WTC11 (cell line): Measurements from ENCODE around the gene SMC5. TPM values are rescaled to one million over a fixed set of nuclear protein-coding genes. Genes with fewer than 3 reads are reported as not detected.

Experiments
- ATAC-seq: fragments of 200-7000 bp; cut with Tn5 transposase; 2 replicates; pipeline ENCODE4 v1.10.0; 2021; ENCODE audit warnings: mild to moderate bottlenecking, moderate library complexity
- CTCF ChIA-PET: fragments of 300-600 bp; sonication (Branson Sonifier 250); formaldehyde crosslinking; loops from one replicate; lab custom pipeline; 2021; ENCODE audit warnings: antibody characterized with exemption; lab: Charles Lee
- POLR2A ChIA-PET: fragments of 350-600 bp; sonication (Branson Sonifier 250); formaldehyde crosslinking; loops from one replicate; lab custom pipeline; 2021; ENCODE audit warnings: antibody characterized with exemption; lab: Charles Lee
- DNase-seq: peaks from one replicate; pipeline ENCODE4 v3.0.0; 2021; ENCODE audit warnings: low spot score
- H3K27ac Mint-ChIP-seq: 2 replicates; pipeline ENCODE4 v1.8.0; 2021; ENCODE audit warnings: mixed read lengths
- H3K27me3 Mint-ChIP-seq: 2 replicates; pipeline ENCODE4 v1.8.0; 2021; ENCODE audit warnings: low read depth, mild to moderate bottlenecking, moderate library complexity, mixed read lengths
- H3K36me3 Mint-ChIP-seq: 2 replicates; pipeline ENCODE4 v1.8.0; 2021; ENCODE audit warnings: mixed read lengths
- H3K4me1 Mint-ChIP-seq: 2 replicates; pipeline ENCODE4 v1.8.0; 2022; ENCODE audit warnings: mixed read lengths
- H3K4me3 Mint-ChIP-seq: 2 replicates; pipeline ENCODE4 v1.8.0; 2021; ENCODE audit warnings: mild to moderate bottlenecking, moderate library complexity, mixed read lengths
- H3K9me3 Mint-ChIP-seq: 2 replicates; pipeline ENCODE4 v1.8.0; 2021; ENCODE audit warnings: mixed read lengths
- E2F4 ChIP-seq: sonication (generic); formaldehyde crosslinking; IDR thresholded peaks from 2 replicates; pipeline ENCODE4 v1.8.1; 2022; ENCODE audit warnings: low read depth, mild to moderate bottlenecking, moderate library complexity, missing genetic modification reagents, borderline replicate concordance
- ELF4 ChIP-seq: sonication (generic); formaldehyde crosslinking; IDR thresholded peaks from 2 replicates; pipeline ENCODE4 v1.8.1; 2022; ENCODE audit warnings: low read depth, mild to moderate bottlenecking, moderate library complexity, missing genetic modification reagents
- ETV6 ChIP-seq: sonication (generic); formaldehyde crosslinking; IDR thresholded peaks from 2 replicates; pipeline ENCODE4 v1.8.1; 2022; ENCODE audit warnings: mild to moderate bottlenecking, missing genetic modification reagents
- FOXP1 ChIP-seq: sonication (generic); formaldehyde crosslinking; IDR thresholded peaks from 2 replicates; pipeline ENCODE4 v1.8.0; 2022; ENCODE audit warnings: missing genetic modification reagents, mild to moderate bottlenecking, moderate library complexity, borderline replicate concordance
- GTF2I ChIP-seq: fragments of 250-450 bp; sonication (Bioruptor Pico); conservative IDR thresholded peaks from 2 replicates; pipeline ENCODE4 v1.4.0; 2021; ENCODE audit warnings: mild to moderate bottlenecking
- HMGA2 ChIP-seq: fragments of 250-450 bp; sonication (Bioruptor Pico); IDR thresholded peaks from 2 replicates; pipeline ENCODE4 v1.4.0; 2021; ENCODE audit warnings: mild to moderate bottlenecking, moderate library complexity
- JUN ChIP-seq: sonication (generic); formaldehyde crosslinking; IDR thresholded peaks from 2 replicates; pipeline ENCODE4 v1.8.0; 2023; ENCODE audit warnings: mild to moderate bottlenecking, missing genetic modification reagents
- MAX ChIP-seq: sonication (generic); formaldehyde crosslinking; IDR thresholded peaks from 2 replicates; pipeline ENCODE4 v1.8.0; 2022; ENCODE audit warnings: mild to moderate bottlenecking, missing genetic modification reagents
- MLX ChIP-seq: sonication (generic); formaldehyde crosslinking; IDR thresholded peaks from 2 replicates; pipeline ENCODE4 v1.8.1; 2023; ENCODE audit warnings: mild to moderate bottlenecking, missing genetic modification reagents, moderate library complexity
- NR2C2 ChIP-seq: sonication (generic); formaldehyde crosslinking; IDR thresholded peaks from 2 replicates; pipeline ENCODE4 v1.8.0; 2022; ENCODE audit warnings: mild to moderate bottlenecking, missing genetic modification reagents
- OVOL2 ChIP-seq: fragments of 250-450 bp; sonication (Bioruptor Pico); IDR thresholded peaks from 2 replicates; pipeline ENCODE4 v1.9.0; 2021; ENCODE audit warnings: mild to moderate bottlenecking, borderline replicate concordance
- RELA ChIP-seq: sonication (generic); formaldehyde crosslinking; IDR thresholded peaks from 2 replicates; pipeline ENCODE4 v1.8.1; 2022; ENCODE audit warnings: missing genetic modification reagents, mild to moderate bottlenecking, borderline replicate concordance
- SMAD4 ChIP-seq: sonication (generic); formaldehyde crosslinking; IDR thresholded peaks from 2 replicates; pipeline ENCODE4 v1.8.0; 2022; ENCODE audit warnings: mild to moderate bottlenecking, missing genetic modification reagents
- SP1 ChIP-seq: sonication (generic); formaldehyde crosslinking; conservative IDR thresholded peaks from 2 replicates; pipeline ENCODE4 v1.8.1; 2022; ENCODE audit warnings: missing genetic modification reagents
- TCF7 ChIP-seq: sonication (generic); formaldehyde crosslinking; IDR thresholded peaks from 2 replicates; pipeline ENCODE4 v1.8.0; 2022; ENCODE audit warnings: mild to moderate bottlenecking, low read depth, missing genetic modification reagents, moderate library complexity
- TEAD1 ChIP-seq: sonication (generic); formaldehyde crosslinking; IDR thresholded peaks from 2 replicates; pipeline ENCODE4 v1.8.0; 2022; ENCODE audit warnings: mild to moderate bottlenecking, missing genetic modification reagents
- USF1 ChIP-seq: sonication (generic); formaldehyde crosslinking; IDR thresholded peaks from 2 replicates; pipeline ENCODE4 v1.8.0; 2022; ENCODE audit warnings: mild to moderate bottlenecking, missing genetic modification reagents
- ZNF219 ChIP-seq: sonication (generic); formaldehyde crosslinking; IDR thresholded peaks from 2 replicates; pipeline ENCODE4 v1.8.0; 2023; ENCODE audit warnings: missing genetic modification reagents, mild to moderate bottlenecking, borderline replicate concordance
- ZNF396 ChIP-seq: fragments of 250-450 bp; sonication (Bioruptor Pico); IDR thresholded peaks from 2 replicates; pipeline ENCODE4 v1.8.0; 2021; ENCODE audit warnings: mild to moderate bottlenecking, moderate library complexity, borderline replicate concordance
- ZNF416 ChIP-seq: fragments of 250-450 bp; sonication (Bioruptor Pico); IDR thresholded peaks from 2 replicates; pipeline ENCODE4 v1.9.0; 2021; ENCODE audit warnings: mild to moderate bottlenecking, inconsistent platforms
- ZNF425 ChIP-seq: fragments of 250-450 bp; sonication (Bioruptor Pico); conservative IDR thresholded peaks from 2 replicates; pipeline ENCODE4 v1.9.0; 2021; ENCODE audit warnings: mild to moderate bottlenecking
- total RNA-seq: library from RNA; stranded (reverse); gene quantifications from 3 replicates; pipeline ENCODE4 v1.2.3, GENCODE V29; 2021
- TF ChIP-seq, protein P1 (sequence below): sonication (generic); formaldehyde crosslinking; IDR thresholded peaks from 2 replicates; pipeline ENCODE4 v1.8.0; 2022; ENCODE audit warnings: mild to moderate bottlenecking, missing genetic modification reagents
- TF ChIP-seq, protein P2 (sequence below): sonication (generic); formaldehyde crosslinking; IDR thresholded peaks from 2 replicates; pipeline ENCODE4 v1.8.1; 2022; ENCODE audit warnings: low read depth, missing genetic modification reagents, borderline replicate concordance
- TF ChIP-seq, protein P3 (sequence below): sonication (generic); formaldehyde crosslinking; IDR thresholded peaks from 2 replicates; pipeline ENCODE4 v1.8.0; 2022; ENCODE audit warnings: mild to moderate bottlenecking, missing genetic modification reagents
- TF ChIP-seq, protein P4 (sequence below): fragments of 250-450 bp; sonication (Bioruptor Pico); IDR thresholded peaks from 2 replicates; pipeline ENCODE4 v1.8.0; 2021; ENCODE audit warnings: mild to moderate bottlenecking

SMC5 gene
- total RNA-seq, 1 experiment from 2014 or later: 20.2 TPM

DNA sequence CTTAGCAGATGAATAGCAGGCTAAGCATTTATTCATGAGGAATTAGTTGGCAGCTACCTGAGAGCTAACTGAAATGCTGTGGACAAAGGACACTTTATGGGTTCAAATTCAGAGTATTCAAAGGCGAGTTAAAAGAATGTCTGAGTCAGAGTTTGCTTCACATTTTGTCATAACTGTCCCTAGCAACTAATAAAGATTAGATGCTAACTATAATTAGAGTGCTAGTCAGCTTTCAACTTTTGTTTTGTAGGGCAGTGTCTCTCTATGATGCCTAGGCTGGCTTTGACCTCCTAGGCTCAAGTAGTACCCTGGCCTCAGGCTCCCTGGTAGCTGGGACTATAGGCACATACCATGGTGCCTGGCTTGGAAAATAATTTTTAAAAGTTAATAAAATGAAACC, 4.6 kb downstream of the SMC5 start:
- H3K4me1 Mint-ChIP-seq: peaks cover 30% of the 10 kb centered on the region
- ChIA-PET CTCF (interaction anchor here (0.6 kb wide), 1 partner anchor 530 kb away, joined by 3 read pairs; no protein-coding TSS in a partner anchor), POLR2A (no interaction called here)
- H3K36me3 Mint-ChIP-seq: peaks cover 44% of the 10 kb centered on the region
- DNase-seq (no peak), ATAC-seq (no peak)
- H3K27ac Mint-ChIP-seq: no peak overlapping the region
- TF ChIP-seq, protein P1, sequence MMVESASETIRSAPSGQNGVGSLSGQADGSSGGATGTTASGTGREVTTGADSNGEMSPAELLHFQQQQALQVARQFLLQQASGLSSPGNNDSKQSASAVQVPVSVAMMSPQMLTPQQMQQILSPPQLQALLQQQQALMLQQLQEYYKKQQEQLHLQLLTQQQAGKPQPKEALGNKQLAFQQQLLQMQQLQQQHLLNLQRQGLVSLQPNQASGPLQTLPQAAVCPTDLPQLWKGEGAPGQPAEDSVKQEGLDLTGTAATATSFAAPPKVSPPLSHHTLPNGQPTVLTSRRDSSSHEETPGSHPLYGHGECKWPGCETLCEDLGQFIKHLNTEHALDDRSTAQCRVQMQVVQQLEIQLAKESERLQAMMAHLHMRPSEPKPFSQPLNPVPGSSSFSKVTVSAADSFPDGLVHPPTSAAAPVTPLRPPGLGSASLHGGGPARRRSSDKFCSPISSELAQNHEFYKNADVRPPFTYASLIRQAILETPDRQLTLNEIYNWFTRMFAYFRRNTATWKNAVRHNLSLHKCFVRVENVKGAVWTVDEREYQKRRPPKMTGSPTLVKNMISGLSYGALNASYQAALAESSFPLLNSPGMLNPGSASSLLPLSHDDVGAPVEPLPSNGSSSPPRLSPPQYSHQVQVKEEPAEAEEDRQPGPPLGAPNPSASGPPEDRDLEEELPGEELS (CRISPR knock-in tag): no peak
- no peak for TF ChIP-seq SMAD4
- TF ChIP-seq JUN (CRISPR knock-in tag): no peak
- TF ChIP-seq TCF7 (CRISPR knock-in tag): no peak
- no peak for TF ChIP-seq HMGA2 (CRISPR knock-in tag)
- TF ChIP-seq ZNF416 (CRISPR knock-in tag): no peak
- no peak for TF ChIP-seq NR2C2 (CRISPR knock-in tag)
- TF ChIP-seq MLX: no peak
- TF ChIP-seq MAX (CRISPR knock-in tag): no peak
- TF ChIP-seq ZNF219: no peak
- H3K27me3 Mint-ChIP-seq: no peaks in the 10 kb centered on the region
- no peaks in the 10 kb centered on the region for H3K9me3 Mint-ChIP-seq
- H3K4me3 Mint-ChIP-seq: no peak overlapping the region

DNA sequence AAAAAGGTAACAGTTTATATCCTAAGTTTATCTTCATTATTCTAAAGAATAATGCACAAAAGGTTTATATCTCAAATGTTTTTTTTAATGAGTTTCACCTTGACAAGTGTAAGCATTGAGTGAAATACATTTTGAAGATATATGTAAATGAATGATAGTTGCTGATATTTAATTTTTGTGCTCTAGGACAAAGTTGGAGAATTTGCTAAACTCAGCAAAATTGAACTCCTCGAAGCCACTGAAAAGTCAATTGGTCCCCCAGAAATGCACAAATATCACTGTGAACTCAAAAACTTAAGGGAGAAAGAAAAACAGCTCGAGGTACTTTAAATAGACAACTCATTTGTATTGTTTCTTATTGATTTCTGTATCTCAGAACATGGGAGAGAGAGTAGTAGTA, 19.5 kb downstream of the SMC5 start:
- Mint-ChIP-seq H3K36me3 (peaks cover 27% of the 10 kb centered on the region), H3K4me3 (no peak overlapping the region), H3K27me3 (no peaks in the 10 kb centered on the region), H3K27ac (no peak overlapping the region), H3K4me1 (peaks cover 16% of the 10 kb centered on the region), H3K9me3 (no peaks in the 10 kb centered on the region)
- no peak for ATAC-seq
- CTCF ChIA-PET: no interaction called here
- TF ChIP-seq ELF4 (CRISPR knock-in tag) (no peak), SP1 (no peak), ETV6 (CRISPR knock-in tag) (no peak), TEAD1 (CRISPR knock-in tag) (no peak), USF1 (CRISPR knock-in tag) (no peak), FOXP1 (CRISPR knock-in tag) (no peak), RELA (CRISPR knock-in tag) (no peak), GTF2I (CRISPR knock-in tag) (no peak), ZNF425 (no peak), OVOL2 (CRISPR knock-in tag) (no peak), ZNF396 (CRISPR knock-in tag) (no peak), E2F4 (CRISPR knock-in tag) (no peak), HMGA2 (CRISPR knock-in tag) (no peak)
- TF ChIP-seq, protein P2, sequence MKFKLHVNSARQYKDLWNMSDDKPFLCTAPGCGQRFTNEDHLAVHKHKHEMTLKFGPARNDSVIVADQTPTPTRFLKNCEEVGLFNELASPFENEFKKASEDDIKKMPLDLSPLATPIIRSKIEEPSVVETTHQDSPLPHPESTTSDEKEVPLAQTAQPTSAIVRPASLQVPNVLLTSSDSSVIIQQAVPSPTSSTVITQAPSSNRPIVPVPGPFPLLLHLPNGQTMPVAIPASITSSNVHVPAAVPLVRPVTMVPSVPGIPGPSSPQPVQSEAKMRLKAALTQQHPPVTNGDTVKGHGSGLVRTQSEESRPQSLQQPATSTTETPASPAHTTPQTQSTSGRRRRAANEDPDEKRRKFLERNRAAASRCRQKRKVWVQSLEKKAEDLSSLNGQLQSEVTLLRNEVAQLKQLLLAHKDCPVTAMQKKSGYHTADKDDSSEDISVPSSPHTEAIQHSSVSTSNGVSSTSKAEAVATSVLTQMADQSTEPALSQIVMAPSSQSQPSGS (CRISPR knock-in tag): no peak
- TF ChIP-seq, protein P3, sequence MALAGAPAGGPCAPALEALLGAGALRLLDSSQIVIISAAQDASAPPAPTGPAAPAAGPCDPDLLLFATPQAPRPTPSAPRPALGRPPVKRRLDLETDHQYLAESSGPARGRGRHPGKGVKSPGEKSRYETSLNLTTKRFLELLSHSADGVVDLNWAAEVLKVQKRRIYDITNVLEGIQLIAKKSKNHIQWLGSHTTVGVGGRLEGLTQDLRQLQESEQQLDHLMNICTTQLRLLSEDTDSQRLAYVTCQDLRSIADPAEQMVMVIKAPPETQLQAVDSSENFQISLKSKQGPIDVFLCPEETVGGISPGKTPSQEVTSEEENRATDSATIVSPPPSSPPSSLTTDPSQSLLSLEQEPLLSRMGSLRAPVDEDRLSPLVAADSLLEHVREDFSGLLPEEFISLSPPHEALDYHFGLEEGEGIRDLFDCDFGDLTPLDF (CRISPR knock-in tag): no peak
- TF ChIP-seq, protein P4, sequence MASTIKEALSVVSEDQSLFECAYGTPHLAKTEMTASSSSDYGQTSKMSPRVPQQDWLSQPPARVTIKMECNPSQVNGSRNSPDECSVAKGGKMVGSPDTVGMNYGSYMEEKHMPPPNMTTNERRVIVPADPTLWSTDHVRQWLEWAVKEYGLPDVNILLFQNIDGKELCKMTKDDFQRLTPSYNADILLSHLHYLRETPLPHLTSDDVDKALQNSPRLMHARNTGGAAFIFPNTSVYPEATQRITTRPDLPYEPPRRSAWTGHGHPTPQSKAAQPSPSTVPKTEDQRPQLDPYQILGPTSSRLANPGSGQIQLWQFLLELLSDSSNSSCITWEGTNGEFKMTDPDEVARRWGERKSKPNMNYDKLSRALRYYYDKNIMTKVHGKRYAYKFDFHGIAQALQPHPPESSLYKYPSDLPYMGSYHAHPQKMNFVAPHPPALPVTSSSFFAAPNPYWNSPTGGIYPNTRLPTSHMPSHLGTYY (CRISPR knock-in tag): no peak
- POLR2A ChIA-PET: no interaction called here
- DNase-seq: no peak
